Gastrocnemius medialis (tissue), 4 donors: Measurements from ENCODE around the gene FGF22.

Source experiments
- POLR2A ChIP-seq, 2 donors: fragments of 450-650 bp; IDR thresholded peaks; one replicate each; pipeline ENCODE4 v1.6.1; 2017; ENCODE audit warnings: antibody characterized with exemption in 2 of 2, mild to moderate bottlenecking in 2 of 2, moderate library complexity in 2 of 2
- TF ChIP-seq, protein P1 (sequence below), 5 experiments: fragments of 450-650 bp in 3 of 5; fragments of 200-600 bp in 2 of 5; sonication (generic) in 2 of 5; IDR thresholded peaks in 4 of 5; conservative IDR thresholded peaks in 1 of 5; 1 replicate in 4 of 5; 2 replicates in 1 of 5; pipeline ENCODE4 v1.5.1; 2016 to 2019; ENCODE audit warnings: antibody characterized with exemption in 5 of 5, mild to moderate bottlenecking in 3 of 5, moderate library complexity in 3 of 5

DNA sequence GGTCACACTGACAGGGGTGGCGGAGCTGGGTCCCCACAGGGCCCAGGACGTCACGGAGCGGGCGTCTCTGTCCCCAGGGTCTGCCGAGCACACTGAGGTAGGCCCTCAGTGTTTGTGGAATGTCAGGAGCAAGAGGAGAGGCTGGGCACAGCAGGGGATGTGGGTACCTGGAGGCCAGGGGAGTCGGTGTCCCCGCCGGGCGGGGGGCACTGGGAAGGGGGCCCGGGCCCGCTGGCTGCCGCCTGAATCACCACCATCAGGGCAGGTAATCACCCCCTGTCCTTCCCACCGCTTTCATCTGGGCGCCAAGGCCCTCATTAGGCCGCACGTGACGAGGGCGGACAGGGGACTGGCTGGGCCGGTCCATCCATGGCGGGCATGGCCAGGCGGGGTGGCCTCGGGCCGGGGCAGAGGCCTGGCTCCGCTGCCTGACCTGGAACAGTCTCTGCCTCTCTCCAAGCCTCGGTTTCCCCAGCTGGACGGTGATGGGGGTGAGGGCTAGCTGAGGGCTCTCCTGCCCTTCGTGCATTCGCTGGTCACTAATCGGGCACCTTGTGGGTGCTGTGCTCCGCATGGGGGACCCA is 1.0 kb downstream of the FGF22 start:
- TF ChIP-seq, protein P1, sequence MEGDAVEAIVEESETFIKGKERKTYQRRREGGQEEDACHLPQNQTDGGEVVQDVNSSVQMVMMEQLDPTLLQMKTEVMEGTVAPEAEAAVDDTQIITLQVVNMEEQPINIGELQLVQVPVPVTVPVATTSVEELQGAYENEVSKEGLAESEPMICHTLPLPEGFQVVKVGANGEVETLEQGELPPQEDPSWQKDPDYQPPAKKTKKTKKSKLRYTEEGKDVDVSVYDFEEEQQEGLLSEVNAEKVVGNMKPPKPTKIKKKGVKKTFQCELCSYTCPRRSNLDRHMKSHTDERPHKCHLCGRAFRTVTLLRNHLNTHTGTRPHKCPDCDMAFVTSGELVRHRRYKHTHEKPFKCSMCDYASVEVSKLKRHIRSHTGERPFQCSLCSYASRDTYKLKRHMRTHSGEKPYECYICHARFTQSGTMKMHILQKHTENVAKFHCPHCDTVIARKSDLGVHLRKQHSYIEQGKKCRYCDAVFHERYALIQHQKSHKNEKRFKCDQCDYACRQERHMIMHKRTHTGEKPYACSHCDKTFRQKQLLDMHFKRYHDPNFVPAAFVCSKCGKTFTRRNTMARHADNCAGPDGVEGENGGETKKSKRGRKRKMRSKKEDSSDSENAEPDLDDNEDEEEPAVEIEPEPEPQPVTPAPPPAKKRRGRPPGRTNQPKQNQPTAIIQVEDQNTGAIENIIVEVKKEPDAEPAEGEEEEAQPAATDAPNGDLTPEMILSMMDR (IDR thresholded peaks at IDR 0.05 in 4 of 5, conservative IDR thresholded peaks at IDR 0.05 in 1 of 5) = no peak
- no peak for TF ChIP-seq POLR2A (IDR thresholded peaks at IDR 0.05)
